ENCODE data around the gene PPP1R9A.
"Not testable (repeated sequence)": the region's sequence is repeated elsewhere in the genome, so short reads cannot be mapped to it uniquely, and the experiment has no call there.

PPP1R9A gene

GRCh38 chr7:94999069-94999351 is 91.6 kb downstream of the PPP1R9A start:
- no peak for TF ChIP-seq CTCF (IDR thresholded peaks at IDR 0.05; ENCODE audit: insufficient read depth, low read length, poor library complexity, severe bottlenecking)
- no peak for TF ChIP-seq EZH2phosphoT487 (conservative IDR thresholded peaks at IDR 0.05; ENCODE audit: low read length)
- no peak overlapping the region for H3K4me2 ChIP-seq (ENCODE audit: low read depth, low read length, poor library complexity, severe bottlenecking)
- H3K79me2 ChIP-seq (ENCODE audit: insufficient read depth, low read length): no peaks in the 10 kb centered on the region
- no peak overlapping the region for H3K4me3 ChIP-seq (ENCODE audit: insufficient read depth, low read length, poor library complexity, severe bottlenecking)
- H3F3A ChIP-seq (ENCODE audit: insufficient read depth): no peaks in the 10 kb centered on the region
- H3K9me3 ChIP-seq (ENCODE audit: insufficient read depth, low read length): no peaks in the 10 kb centered on the region
- H3K36me3 ChIP-seq (ENCODE audit: low read length): no peaks in the 10 kb centered on the region
- H4K20me1 ChIP-seq (ENCODE audit: low read depth, low read length): no peaks in the 10 kb centered on the region
- H3K27ac ChIP-seq (ENCODE audit: low read depth, low read length): no peak overlapping the region
- H3K27me3 ChIP-seq (ENCODE audit: low read length): no peaks in the 10 kb centered on the region
- H3K9me2 ChIP-seq (replicated peaks; ENCODE audit: insufficient read depth, low read length): no peaks in the 10 kb centered on the region
- no peak overlapping the region for H2AFZ ChIP-seq (ENCODE audit: low read depth, low read length, severe bottlenecking)
- no peak overlapping the region for H3K9ac ChIP-seq (ENCODE audit: low read length)

- H3K9me2 ChIP-seq (replicated peaks; ENCODE audit: insufficient read depth, low read length); H3F3A ChIP-seq (ENCODE audit: insufficient read depth); H3K4me2 ChIP-seq (ENCODE audit: low read depth, low read length, poor library complexity, severe bottlenecking); H3K4me3 ChIP-seq (ENCODE audit: insufficient read depth, low read length, poor library complexity, severe bottlenecking); H3K27me3 ChIP-seq (ENCODE audit: low read length); H3K36me3 ChIP-seq (ENCODE audit: low read length); H3K27ac ChIP-seq (ENCODE audit: low read depth, low read length); H3K9ac ChIP-seq (ENCODE audit: low read length); H4K20me1 ChIP-seq (ENCODE audit: low read depth, low read length); H2AFZ ChIP-seq (ENCODE audit: low read depth, low read length, severe bottlenecking); H3K79me2 ChIP-seq (ENCODE audit: insufficient read depth, low read length); H3K9me3 ChIP-seq (ENCODE audit: insufficient read depth, low read length): not testable (repeated sequence)
These were observed 92.2 kb downstream of the PPP1R9A start for GRCh38 chr7:94999601-95000000.

- H3K9ac ChIP-seq (ENCODE audit: low read length): no peak overlapping the region
- H3K27ac ChIP-seq (ENCODE audit: low read depth, low read length): no peak overlapping the region
- no peaks in the 10 kb centered on the region for H3K9me3 ChIP-seq (ENCODE audit: insufficient read depth, low read length)
- no peak overlapping the region for H3K4me3 ChIP-seq (ENCODE audit: insufficient read depth, low read length, poor library complexity, severe bottlenecking)
- no peak for TF ChIP-seq CTCF (IDR thresholded peaks at IDR 0.05; ENCODE audit: insufficient read depth, low read length, poor library complexity, severe bottlenecking)
- no peak for TF ChIP-seq EZH2phosphoT487 (conservative IDR thresholded peaks at IDR 0.05; ENCODE audit: low read length)
- H4K20me1 ChIP-seq (ENCODE audit: low read depth, low read length): no peaks in the 10 kb centered on the region
- H3K4me2 ChIP-seq (ENCODE audit: low read depth, low read length, poor library complexity, severe bottlenecking): no peak overlapping the region
- H3K27me3 ChIP-seq (ENCODE audit: low read length): no peaks in the 10 kb centered on the region
- no peak overlapping the region for H2AFZ ChIP-seq (ENCODE audit: low read depth, low read length, severe bottlenecking)
- no peaks in the 10 kb centered on the region for H3K36me3 ChIP-seq (ENCODE audit: low read length)
- H3K9me2 ChIP-seq (replicated peaks; ENCODE audit: insufficient read depth, low read length): no peaks in the 10 kb centered on the region
- no peaks in the 10 kb centered on the region for H3K79me2 ChIP-seq (ENCODE audit: insufficient read depth, low read length)
- no peaks in the 10 kb centered on the region for H3F3A ChIP-seq (ENCODE audit: insufficient read depth)
These were observed 93.9 kb downstream of the PPP1R9A start for GRCh38 chr7:95001258-95001657.

DNA sequence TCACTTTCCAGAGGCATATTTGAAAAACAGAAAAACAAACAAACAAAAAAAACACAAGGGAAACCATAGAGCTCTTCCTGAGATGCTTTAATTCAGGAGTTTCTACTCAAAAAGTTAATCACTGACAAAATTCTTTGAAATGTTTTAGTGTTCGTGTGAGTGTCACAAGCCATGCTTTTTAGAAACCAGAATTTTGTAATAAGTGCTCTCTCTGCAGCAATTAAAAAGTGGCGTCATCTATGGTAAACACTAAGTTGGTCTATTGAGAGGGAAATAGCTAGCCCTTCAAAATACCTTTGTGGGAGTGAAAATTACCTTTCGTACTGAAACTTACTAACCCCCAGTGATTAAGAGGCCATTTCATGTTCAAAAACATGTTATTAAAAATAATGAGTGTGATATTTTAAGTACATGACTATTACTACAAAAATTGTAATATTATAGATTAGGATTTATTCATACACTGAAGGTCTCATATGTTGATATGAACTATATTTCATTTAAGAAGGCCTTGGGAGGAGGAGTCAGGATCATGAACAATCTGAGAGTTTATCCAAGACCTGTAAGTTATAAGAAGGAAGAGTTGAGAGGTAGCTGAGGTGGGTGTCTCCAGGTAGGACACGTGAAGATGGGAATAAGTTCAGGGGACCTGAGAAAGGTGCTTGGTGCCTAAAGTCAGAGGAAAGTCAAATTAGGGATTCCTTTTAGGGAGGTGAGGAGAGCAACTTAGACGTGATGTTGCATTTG is 94.6 kb downstream of the PPP1R9A start:
- no peak overlapping the region for H3K9ac ChIP-seq (ENCODE audit: low read length)
- no peak overlapping the region for H3K4me2 ChIP-seq (ENCODE audit: low read depth, low read length, poor library complexity, severe bottlenecking)
- H3K36me3 ChIP-seq (ENCODE audit: low read length): no peaks in the 10 kb centered on the region
- H3K4me3 ChIP-seq (ENCODE audit: insufficient read depth, low read length, poor library complexity, severe bottlenecking): no peak overlapping the region
- H3K27ac ChIP-seq (ENCODE audit: low read depth, low read length): no peak overlapping the region
- no peaks in the 10 kb centered on the region for H3F3A ChIP-seq (ENCODE audit: insufficient read depth)
- no peaks in the 10 kb centered on the region for H3K79me2 ChIP-seq (ENCODE audit: insufficient read depth, low read length)
- TF ChIP-seq CTCF (IDR thresholded peaks at IDR 0.05; ENCODE audit: insufficient read depth, low read length, poor library complexity, severe bottlenecking) (no peak), EZH2phosphoT487 (conservative IDR thresholded peaks at IDR 0.05; ENCODE audit: low read length) (no peak)
- H3K9me3 ChIP-seq (ENCODE audit: insufficient read depth, low read length): no peaks in the 10 kb centered on the region
- H3K9me2 ChIP-seq (replicated peaks; ENCODE audit: insufficient read depth, low read length): no peaks in the 10 kb centered on the region
- no peaks in the 10 kb centered on the region for H4K20me1 ChIP-seq (ENCODE audit: low read depth, low read length)
- H3K27me3 ChIP-seq (ENCODE audit: low read length): no peaks in the 10 kb centered on the region
- H2AFZ ChIP-seq (ENCODE audit: low read depth, low read length, severe bottlenecking): no peak overlapping the region

All from SU-DHL-6 (cell line).